Thymus (tissue), 11 donors: Measurements from ENCODE around the gene GTF2IRD1. TPM values are rescaled to one million over a fixed set of nuclear protein-coding genes. Genes with fewer than 3 reads are reported as not detected.
"Not testable (repeated sequence)": the region's sequence is repeated elsewhere in the genome, so short reads cannot be mapped to it uniquely, and the experiment has no call there.

Source experiments
- DNase-seq, 9 donors: peaks; one replicate each; pipeline ENCODE4 v3.0.0-alpha.2; 2013; ENCODE audit warnings: low spot score in 9 of 9, low read depth in 6 of 9, missing footprints in 1 of 9
- H3K27ac ChIP-seq, 2 donors: one replicate each; pipeline ENCODE4 v1.5.1; 2013; ENCODE audit warnings: control low read depth in 1 of 2, low read depth in 1 of 2, low read length in 1 of 2, mild to moderate bottlenecking in 1 of 2, moderate library complexity in 1 of 2
- H3K27me3 ChIP-seq, 2 donors: one replicate each; pipeline ENCODE4 v1.5.1; 2013; ENCODE audit warnings: low read length in 1 of 2; ENCODE audit not compliant: control insufficient read depth in 2 of 2, insufficient read depth in 1 of 2
- H3K36me3 ChIP-seq, 2 donors: one replicate each; pipeline ENCODE4 v1.5.1; 2013; ENCODE audit warnings: low read length in 1 of 2, mild to moderate bottlenecking in 1 of 2, moderate library complexity in 1 of 2; ENCODE audit not compliant: control insufficient read depth in 2 of 2, insufficient read depth in 2 of 2
- H3K4me1 ChIP-seq, 2 donors: one replicate each; pipeline ENCODE4 v1.5.1; 2013; ENCODE audit warnings: low read length in 2 of 2; ENCODE audit not compliant: control insufficient read depth in 2 of 2, insufficient read depth in 2 of 2
- H3K4me3 ChIP-seq, 2 donors: one replicate each; pipeline ENCODE4 v1.5.1; 2013; ENCODE audit warnings: low read length in 2 of 2, control low read depth in 1 of 2, mild to moderate bottlenecking in 1 of 2
- H3K9me3 ChIP-seq, 2 donors: one replicate each; pipeline ENCODE4 v1.5.1; 2013; ENCODE audit warnings: low read length in 1 of 2, mild to moderate bottlenecking in 1 of 2; ENCODE audit not compliant: control insufficient read depth in 2 of 2, insufficient read depth in 1 of 2
- WGBS: extraction: QIAGEN DNeasy Blood & Tissue Kit; methylation state at CpG from one replicate; pipeline ENCODE4 v1.1.7; 2013; 5-methylcytosine and 5-hydroxymethylcytosine counted together
- polyA plus RNA-seq: library from polyadenylated mRNA; stranded (reverse); fragments of 200-250 nt; gene quantifications from one replicate; pipeline ENCODE4 v1.2.3, GENCODE V29; 2013
- total RNA-seq: library from RNA; stranded (reverse); fragments of 120-200 nt; gene quantifications from one replicate; pipeline ENCODE4 v1.2.4, GENCODE V29; 2013
- donor health status: healthy.

GTF2IRD1 gene
- total and polyA plus RNA-seq, 2 donors, result 4.7 to 14.6 TPM

- Histone ChIP-seq H3K4me1 (peaks cover 3 to 14% of the 10 kb centered on the region in 2 donors), H3K27ac (peak overlapping the region; percentile 27 to 42)
- not testable (repeated sequence) for H3K4me3 ChIP-seq, H3K27me3 ChIP-seq, H3K9me3 ChIP-seq, H3K36me3 ChIP-seq, DNase-seq
- WGBS, result 80% methylated on average over 7 of the region's 9 CpGs
Measured at GRCh38 chr7:74650493-74651132, 196.9 kb downstream of the GTF2IRD1 start.

DNA sequence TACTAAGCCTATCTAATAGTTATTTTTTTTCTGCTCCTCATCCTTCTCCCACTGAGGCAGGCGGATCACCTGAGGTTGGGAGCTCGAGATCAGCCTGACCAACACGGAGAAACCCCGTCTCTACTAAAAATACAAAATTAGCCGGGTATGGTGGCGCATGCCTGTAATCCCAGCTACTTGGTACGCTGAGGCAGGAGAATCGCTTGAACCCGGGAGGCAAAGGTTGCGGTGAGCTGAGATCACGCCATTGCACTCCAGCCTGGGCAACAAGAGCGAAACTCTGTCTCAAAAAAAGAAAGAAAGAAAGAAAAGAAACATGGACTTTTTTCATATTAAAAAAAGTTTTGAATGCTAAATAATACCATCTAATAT lies 197.4 kb downstream of the GTF2IRD1 start:
- DNase-seq, H3K9me3 ChIP-seq, H3K4me3 ChIP-seq, H3K27ac ChIP-seq, H3K36me3 ChIP-seq, H3K27me3 ChIP-seq: not testable (repeated sequence)
- peaks cover 3 to 19% of the 10 kb centered on the region in 2 donors for H3K4me1 ChIP-seq
- WGBS, result 93% methylated on average over 12 of the region's 12 CpGs

Other genes starting within 250 kb of the GTF2IRD1 start
- gene LAT2, start 243.9 kb upstream of the GTF2IRD1 start, total RNA-seq, result 10.2 TPM
- 23.8 TPM for gene LAT2, start 243.9 kb upstream of the GTF2IRD1 start, polyA plus RNA-seq
- 36.5 TPM for gene RFC2, start 199.5 kb upstream of the GTF2IRD1 start, total RNA-seq
- gene RFC2, start 199.5 kb upstream of the GTF2IRD1 start, polyA plus RNA-seq, result 20.1 TPM
- 5.6 TPM for gene CLIP2, start 164.5 kb upstream of the GTF2IRD1 start, total RNA-seq
- gene CLIP2, start 164.5 kb upstream of the GTF2IRD1 start, polyA plus RNA-seq, result 5.2 TPM
- 91.4 TPM for gene GTF2I, start 203.8 kb downstream of the GTF2IRD1 start, total RNA-seq
- 35.1 TPM for gene GTF2I, start 203.8 kb downstream of the GTF2IRD1 start, polyA plus RNA-seq